ENCODE results near the gene BBS2.

DNA sequence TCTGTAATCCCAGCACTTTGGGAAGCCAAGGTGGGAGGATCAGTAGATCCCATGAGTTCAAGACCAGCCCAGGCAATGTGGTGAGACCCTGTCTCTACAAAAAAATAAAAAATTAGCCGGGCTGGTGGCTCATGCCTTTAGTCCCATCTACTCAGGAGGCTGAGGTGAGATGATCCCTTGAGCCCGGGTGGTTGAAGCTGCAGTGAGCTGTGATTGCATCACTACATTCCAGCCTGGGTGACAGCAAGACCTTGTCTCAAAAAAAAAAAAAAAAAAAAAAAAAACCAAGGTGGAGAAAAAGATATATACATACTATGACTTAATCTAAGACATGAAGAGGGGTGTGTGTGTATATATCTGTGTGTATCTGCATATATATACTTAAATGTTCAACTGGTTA lies 26.7 kb downstream of the BBS2 start:
- TF ChIP-seq, protein P1, sequence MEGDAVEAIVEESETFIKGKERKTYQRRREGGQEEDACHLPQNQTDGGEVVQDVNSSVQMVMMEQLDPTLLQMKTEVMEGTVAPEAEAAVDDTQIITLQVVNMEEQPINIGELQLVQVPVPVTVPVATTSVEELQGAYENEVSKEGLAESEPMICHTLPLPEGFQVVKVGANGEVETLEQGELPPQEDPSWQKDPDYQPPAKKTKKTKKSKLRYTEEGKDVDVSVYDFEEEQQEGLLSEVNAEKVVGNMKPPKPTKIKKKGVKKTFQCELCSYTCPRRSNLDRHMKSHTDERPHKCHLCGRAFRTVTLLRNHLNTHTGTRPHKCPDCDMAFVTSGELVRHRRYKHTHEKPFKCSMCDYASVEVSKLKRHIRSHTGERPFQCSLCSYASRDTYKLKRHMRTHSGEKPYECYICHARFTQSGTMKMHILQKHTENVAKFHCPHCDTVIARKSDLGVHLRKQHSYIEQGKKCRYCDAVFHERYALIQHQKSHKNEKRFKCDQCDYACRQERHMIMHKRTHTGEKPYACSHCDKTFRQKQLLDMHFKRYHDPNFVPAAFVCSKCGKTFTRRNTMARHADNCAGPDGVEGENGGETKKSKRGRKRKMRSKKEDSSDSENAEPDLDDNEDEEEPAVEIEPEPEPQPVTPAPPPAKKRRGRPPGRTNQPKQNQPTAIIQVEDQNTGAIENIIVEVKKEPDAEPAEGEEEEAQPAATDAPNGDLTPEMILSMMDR (conservative IDR thresholded peaks at IDR 0.05) = no peak
- no peak for TF ChIP-seq EZH2 (IDR thresholded peaks at IDR 0.05; ENCODE audit: low read depth)
